ENCODE data around the gene IQSEC2.

DNA sequence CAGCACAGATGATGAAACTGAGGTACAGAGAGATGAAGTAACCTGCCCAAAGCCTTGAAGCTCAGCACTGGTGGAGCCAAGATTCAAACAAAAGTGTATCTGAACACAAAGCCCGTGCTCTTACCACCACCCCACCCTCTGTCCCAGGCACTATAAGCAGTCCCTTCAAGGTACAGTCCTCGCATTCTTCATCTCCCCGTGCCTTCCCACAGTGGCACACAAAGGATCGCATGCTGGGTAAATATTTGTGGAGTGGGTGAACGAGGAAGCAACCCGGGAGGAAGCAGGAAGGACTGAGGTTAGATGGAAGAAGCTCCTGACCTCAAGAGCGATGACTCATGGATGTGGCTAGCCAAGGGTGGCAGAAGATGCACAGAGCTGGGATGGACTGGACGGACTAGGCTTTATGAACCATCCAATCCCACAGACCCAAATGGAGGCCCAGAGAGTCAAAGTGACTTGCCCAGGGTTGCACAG lies 18.4 kb downstream of the IQSEC2 start:
- no peak for TF ChIP-seq CTCF (conservative IDR thresholded peaks at IDR 0.05; ENCODE audit: low read depth, low read length)
- TF ChIP-seq CEBPB (IDR thresholded peaks at IDR 0.05; ENCODE audit: low read depth, low read length) = no peak
- TF ChIP-seq, protein P1, sequence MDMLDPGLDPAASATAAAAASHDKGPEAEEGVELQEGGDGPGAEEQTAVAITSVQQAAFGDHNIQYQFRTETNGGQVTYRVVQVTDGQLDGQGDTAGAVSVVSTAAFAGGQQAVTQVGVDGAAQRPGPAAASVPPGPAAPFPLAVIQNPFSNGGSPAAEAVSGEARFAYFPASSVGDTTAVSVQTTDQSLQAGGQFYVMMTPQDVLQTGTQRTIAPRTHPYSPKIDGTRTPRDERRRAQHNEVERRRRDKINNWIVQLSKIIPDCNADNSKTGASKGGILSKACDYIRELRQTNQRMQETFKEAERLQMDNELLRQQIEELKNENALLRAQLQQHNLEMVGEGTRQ (IDR thresholded peaks at IDR 0.05; ENCODE audit: low read depth, low read length) = no peak
- TF ChIP-seq MXI1 (IDR thresholded peaks at IDR 0.05; ENCODE audit: borderline replicate concordance, low read depth, low read length) = no peak
- no peak for TF ChIP-seq POLR2A (IDR thresholded peaks at IDR 0.05; ENCODE audit: low read depth, low read length)
- TF ChIP-seq RCOR1 (IDR thresholded peaks at IDR 0.05; ENCODE audit: insufficient replicate concordance, low read length) = no peak
- TF ChIP-seq SMC3 (IDR thresholded peaks at IDR 0.05; ENCODE audit: low read depth, low read length) = no peak
- TF ChIP-seq MAZ (IDR thresholded peaks at IDR 0.05; ENCODE audit: borderline replicate concordance, low read depth, low read length) = no peak
- no peak for TF ChIP-seq RAD21 (IDR thresholded peaks at IDR 0.05; ENCODE audit: low read length)
